Effector CD8-positive, alpha-beta T cell (primary cell): ENCODE results near the gene POU2F2.
"Not testable (repeated sequence)": the region's sequence is repeated elsewhere in the genome, so short reads cannot be mapped to it uniquely, and the experiment has no call there.

Experiments used
- DNase-seq: peaks from one replicate; lab custom pipeline; 2025; lab: John Stamatoyannopoulos, UW

POU2F2 gene

DNA sequence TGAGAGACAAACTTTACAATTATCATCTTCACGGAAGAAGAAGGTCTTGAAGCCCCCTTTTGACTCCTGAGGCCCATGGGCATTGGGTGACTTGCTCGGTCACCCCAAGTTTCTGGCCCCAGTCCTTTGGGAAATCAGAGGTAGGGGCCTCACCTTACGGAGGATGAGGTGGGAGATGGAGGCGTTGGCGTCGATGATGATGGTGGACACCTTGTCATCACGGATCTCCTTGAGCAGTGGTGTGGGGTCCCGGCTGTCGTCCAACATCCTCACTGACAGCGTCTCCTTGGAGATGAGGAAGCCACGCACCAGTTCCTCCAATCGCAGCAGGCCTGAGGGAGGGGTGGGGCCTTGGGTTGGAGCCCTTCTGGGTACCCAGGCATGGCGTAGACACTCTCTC is 73.0 kb downstream of the POU2F2 start:
- DNase-seq = no peak

DNA sequence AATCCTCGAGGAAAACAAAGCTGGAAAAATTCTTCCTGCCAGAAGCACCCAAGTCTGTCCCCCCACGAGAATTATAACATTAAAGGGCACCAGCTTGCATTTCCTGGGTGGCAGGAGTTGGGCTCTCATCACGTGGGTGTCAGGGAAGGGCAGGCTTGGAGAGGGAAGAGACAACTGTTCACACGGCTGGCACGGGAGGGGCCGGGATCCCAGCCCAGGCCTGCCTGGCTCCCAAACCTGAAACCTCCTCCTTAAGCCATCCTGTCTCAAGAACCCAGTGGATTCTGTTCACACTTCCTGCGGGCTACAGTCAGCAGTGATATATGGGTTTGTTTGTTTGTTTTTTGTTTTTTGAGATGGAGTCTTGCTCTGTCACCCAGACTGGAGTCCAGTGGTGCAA is 74.4 kb downstream of the POU2F2 start:
- DNase-seq = no peak

DNA sequence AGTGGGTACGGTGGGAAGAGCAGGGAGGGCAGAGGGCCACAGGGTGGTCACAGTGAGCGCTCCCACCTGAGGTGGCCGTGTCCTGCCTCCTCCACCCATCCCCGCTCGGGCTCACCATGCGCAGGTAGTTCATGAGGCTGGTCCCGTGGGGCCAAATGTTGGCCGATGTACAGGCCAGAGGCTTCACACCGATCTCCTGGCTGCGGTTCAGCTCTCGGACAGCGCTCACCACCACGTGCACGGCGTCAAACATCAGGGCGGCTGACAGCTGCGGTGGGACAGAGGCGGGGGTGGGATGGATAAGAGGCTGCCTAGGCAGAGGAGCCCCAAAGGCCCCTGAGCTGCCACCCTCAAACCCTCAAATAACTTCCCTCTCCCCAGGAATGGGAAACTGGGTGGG is 78.0 kb downstream of the POU2F2 start:
- DNase-seq = no peak

DNA sequence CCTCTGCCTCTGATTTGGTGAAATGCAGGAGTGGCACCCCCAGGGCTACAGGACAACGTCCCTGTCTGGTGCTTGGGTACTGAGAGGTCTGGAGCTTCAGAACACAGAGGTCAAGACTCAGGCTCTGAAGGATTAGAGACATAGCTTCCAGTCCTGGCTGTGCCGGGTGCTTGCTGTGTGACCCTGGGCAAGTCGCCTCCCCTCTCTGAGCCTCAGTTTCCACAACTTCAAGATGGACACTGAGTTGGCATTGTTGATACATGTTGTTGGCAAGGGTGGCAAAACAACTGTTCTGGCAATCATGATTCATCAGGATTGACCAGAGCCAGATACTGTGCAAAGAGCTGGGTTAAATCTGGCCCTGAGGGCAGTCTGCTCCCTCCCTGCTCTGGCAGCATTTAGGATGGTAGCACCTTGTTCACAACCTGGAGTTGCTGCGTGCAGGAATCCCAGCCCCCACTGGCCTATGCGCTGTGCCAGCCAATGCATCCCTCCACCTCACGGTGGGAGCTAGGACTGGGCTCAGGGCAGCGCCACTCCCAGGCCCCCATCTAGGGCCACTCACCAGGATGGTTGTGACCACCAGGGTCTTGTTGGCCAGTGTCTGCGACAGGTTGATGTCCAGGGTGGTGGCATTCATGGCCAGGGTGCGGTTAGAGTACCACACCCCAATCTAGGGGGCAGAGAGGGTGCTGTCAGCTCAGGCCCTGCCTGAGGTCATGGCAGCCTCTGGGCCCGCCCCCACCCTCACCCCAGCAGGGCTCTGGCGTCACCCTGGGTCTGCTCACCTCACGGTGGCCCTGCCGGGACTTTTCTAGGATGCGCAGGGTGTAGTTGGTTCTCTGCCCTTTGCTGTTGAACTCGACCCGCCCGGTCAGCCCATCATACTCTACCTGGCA is 79.0 kb downstream of the POU2F2 start:
- DNase-seq = no peak

DNA sequence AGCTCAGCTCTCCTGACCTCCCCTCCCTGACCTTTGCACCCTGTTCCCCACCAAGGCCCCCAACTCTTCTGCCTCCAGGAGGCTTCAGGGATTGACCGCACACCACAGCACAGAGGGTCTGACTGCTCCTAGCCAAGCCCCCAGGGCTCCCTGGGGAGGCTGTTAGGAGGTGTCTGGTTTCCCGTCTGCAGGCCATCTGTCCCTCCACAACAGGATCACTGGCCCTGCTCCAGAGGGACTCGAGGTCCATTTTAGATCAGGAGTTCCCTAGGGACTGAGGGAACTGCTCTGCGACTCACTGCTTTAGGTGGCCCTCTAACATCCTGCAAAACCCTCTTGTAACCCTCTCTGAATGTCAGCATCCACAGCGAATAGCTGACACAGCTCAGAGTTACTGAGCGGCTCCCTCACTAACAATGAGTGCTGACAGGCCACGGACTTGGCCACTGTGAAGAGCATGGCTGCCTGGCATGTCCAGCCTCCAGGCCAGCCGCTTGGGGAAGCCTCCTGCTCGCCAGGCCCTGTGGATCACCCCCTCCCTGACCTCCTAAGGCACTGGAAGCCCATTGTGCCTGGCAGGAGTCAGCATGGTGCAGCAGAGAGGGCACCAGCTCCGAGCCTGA is 79.9 kb downstream of the POU2F2 start:
- DNase-seq = no peak

DNA sequence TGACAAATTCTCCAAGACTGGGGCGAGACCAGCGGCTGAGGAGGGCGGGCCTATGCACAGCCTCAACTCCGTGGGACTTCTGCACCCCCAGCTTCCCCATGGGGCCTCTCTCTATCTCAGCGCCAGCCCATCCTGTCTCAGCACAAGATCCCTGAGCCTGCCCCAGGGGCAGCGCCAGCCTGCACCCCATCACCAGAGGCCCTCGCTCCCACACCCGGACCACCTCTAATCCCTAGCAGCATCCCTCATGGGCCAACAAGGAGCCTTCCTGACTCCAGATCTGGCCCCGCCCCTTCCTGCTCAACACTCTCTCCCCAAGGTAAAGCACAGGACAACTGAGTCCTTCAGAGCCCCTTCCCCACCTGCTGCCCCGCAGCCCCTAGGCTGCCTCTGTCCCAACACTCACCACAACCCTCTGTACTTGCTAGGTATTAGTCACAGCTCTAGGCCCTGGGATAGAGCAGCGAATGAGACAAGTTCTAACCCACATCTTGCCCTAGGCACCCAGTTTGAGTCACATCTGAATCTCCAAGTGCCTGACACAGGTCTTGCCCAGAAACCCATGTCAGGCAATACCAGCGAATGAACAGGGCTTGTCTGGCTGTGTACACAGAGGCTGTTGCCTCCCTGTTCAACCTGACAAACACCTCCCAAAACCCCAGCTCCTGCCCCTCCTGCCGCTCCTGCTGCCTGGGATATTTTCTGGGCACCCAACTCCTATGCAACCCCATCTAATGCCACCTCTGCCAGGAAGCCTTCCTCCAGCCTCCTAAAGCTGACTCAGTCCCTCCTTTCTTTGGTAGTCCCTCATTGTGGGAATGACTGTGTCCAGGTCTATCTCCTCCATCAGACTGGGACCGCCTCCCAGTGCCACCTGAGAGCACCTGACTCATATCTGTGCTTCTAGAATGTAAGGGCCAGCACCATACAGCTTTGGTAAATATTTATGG is 80.8 kb downstream of the POU2F2 start:
- DNase-seq = no peak

DNA sequence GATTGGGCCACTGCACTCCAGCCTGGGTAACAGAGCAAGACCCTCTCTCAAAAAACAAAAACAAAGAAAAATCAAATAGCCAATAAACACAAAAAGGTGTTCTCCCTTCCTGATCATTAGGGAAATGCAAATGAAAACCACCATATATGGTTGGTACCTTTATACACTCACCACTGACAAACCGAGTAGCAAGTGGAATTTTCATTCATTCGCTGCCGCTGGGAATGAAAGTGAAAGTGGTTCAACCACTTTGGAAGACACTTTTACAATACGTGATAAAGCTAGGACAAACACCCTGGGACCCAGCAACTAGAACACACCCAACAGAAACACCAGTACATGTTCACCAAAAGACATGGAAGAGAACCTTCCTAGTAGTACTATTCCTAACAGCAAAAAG is 83.3 kb downstream of the POU2F2 start:
- DNase-seq = no peak

DNA sequence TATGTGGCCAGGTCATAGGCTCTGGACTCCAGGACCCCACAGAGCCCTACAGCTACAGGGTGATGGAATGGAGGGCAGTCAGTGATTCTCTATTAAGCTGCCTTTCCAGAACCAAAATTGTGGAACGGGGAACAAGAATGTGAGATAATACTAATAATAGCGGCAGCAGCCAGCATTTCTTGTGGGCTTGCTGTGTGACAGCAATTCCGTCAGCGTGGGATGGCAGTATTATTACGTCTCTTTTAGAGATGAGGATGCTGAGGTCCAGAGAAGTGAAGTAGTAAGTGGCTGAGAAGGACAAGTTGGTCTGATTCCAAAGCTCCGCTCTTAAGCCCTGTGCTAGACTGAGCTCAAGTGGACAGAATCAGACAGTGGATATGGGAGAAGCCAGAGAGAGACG is 86.7 kb downstream of the POU2F2 start:
- no peak for DNase-seq

DNA sequence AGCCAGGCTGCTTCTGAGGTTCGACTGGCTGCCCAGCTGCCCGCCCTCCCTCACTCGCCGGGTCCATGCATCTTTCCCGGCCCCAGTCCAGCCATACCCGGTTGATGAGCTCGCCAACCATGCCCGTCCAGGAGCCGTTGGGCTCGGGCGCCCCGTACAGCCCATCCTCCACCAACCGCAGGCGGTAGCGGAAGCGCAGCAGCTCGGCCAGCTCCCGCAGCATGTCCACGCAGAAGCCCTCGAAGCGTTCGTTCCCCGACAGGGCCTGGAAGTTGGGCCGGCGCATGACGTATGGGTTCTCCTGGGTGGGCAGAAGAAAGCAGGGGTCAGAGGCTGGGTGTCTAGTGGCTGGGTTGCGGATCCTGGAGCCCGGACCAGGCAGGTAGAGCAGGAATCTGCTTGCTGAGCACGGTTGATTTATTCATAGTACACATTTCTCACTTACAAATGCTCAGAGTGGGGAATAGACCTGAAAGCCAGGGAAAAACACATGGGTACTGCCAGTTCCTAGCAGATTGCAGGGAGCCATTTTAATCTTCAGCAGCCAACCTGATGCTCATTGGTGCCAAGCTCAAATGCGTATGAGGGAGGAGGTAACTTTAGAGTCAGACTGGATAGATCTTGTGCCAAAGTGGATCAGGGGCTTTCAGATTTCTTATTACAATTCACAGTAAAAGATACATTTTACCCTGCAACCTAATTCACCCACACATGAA is 89.6 kb downstream of the POU2F2 start:
- no peak for DNase-seq

DNA sequence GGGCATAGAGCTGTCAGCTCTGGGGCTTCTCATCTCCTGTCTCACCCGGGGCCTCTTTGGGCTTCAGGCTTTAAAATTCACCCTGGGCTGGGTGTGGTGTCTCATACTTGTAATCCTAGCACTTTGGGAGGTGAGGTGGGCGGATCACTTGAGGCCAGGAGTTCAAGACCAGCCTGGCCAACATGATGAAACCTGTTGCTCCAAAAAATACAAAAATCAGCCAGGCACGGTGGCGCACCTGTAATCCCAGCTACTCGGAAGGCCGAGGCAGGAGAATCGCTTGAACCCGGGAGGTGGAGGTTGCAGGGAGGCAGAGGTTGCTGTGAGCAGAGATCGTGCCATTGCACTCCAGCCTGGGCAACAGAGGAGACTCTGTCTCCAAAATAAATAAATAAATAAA is 91.8 kb downstream of the POU2F2 start:
- not testable (repeated sequence) for DNase-seq

DNA sequence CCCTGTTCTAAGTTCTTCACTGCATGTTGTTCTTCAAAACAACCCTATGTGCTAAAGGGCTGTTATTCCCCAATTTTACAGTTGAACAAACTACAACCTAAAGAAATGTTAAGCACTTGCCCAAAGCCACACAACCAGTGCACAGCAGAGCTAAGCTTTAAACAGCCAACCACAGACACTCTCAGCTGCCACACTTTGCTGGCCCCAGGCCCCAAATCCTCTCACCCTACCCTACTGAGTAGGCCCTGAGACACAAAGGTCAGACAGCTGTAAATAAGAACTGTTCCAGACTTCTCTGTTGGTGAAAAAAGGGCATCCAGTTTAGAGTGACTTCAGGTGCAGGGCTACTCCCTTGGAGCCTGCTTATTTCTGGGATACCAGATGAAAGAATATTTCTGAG is 92.2 kb downstream of the POU2F2 start:
- DNase-seq = no peak

DNA sequence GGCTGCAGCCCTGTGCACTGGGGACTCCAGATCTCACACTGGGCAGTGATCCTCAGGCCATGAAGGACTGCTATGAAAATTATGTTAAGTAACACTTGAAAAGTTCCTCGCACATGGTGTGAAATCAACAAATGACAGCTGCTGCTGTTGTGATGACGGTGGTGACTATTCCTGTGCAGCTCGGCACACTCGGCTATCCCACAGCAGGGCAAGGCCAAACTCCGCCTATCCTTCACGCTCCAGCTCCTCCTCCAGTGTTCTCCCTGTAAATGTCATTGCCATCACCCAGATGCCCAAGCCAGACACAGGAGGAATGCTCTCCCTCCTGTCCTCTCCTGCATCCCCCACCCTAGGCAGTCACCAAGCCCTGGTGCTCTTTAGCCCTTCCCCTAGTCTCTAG is 93.6 kb downstream of the POU2F2 start:
- no peak for DNase-seq

DNA sequence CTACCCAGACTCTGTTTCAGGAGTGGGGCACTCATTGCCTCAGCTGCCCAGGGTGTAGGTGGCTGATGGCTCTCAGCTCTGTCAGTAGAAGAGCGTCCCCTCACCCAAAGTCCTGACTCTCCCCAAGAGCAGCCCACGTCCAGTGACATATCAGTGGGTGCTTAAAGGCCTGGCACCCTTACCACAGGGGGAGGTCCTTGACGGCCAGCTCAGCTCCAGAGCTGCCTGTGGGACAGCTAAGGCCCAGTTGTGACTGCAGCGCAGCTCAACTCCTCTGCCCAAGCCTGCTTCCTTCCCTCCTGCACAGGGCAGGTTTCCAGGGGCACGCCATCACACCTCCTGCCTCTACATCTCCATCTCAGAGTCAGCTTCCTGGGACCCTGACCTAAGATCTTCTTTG is 94.6 kb downstream of the POU2F2 start:
- DNase-seq = no peak
